HK-2 (cell line): ENCODE data around the gene SYAP1.
"Not testable (repeated sequence)": the region's sequence is repeated elsewhere in the genome, so short reads cannot be mapped to it uniquely, and the experiment has no call there.

Experiments
- DNase-seq: peaks from one replicate; pipeline ENCODE4 v3.0.0-alpha.2; 2018; ENCODE audit not compliant: unreplicated experiment

The SYAP1 gene

DNA sequence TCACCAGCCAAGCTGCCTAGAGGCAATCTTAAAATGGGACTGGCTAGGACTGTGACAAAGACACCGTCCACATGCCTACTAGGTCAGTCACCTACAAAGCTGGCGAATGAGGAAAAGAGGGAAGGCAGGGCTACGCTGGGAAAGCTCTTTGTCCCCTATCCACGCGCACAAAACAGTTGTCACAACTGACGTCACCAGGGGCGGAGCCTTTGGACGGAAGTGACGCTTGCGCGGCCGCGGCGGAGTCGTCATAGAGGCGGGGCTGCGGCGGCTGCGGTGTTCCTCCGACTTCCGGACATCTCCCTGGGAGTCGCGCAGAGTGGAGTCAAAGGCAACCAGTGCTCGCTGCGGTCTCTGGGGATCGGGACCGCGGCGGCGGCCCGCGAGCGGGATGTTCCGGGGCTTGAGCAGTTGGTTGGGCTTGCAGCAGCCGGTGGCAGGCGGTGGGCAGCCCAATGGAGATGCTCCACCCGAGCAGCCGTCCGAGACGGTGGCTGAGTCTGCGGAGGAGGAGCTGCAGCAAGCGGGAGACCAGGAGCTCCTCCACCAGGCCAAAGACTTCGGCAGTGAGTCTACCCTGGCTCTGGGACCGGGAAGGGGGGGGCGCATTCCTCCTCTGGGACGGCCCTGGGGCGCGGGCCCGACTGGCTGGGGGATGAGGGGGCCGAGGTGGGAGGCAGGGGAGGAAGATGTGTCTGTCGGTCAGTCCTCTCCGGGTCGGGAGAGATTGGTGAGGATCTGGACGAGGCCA lies at the start of gene SYAP1:
Gene SYAP1 (plus strand): TSS at position 279 of the 751 bp plus-strand sequence. CDS start 113 bp downstream, at position 392.
- DNase-seq = peak; percentile 93

DNA sequence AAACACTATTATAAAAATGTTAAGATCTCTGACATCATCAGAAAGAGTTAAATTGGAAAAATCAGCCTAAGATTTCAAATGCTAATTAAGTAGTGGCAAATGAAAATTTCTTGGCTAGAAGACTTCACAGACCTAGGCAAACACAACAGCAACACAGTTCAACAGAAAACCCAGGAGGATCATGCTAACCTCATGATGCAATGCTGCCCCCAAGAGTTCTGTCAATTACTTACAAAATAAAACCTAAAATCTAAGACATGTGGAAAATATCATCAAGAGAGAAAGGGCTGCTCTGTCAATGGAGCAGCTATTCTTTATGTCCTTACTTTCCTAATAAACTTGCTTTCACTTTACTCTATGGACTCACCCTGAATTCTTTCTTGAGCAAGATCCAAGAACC lies 48.4 kb upstream of the SYAP1 start:
- no peak for DNase-seq

- DNase-seq = no peak
Measured at GRCh38 chrX:16678689-16679088, 40.7 kb upstream of the SYAP1 start.

- DNase-seq = no peak
Measured at GRCh38 chrX:16683007-16683664, 36.3 kb upstream of the SYAP1 start.

- DNase-seq = no peak
Measured at GRCh38 chrX:16687514-16687913, 31.9 kb upstream of the SYAP1 start.

DNA sequence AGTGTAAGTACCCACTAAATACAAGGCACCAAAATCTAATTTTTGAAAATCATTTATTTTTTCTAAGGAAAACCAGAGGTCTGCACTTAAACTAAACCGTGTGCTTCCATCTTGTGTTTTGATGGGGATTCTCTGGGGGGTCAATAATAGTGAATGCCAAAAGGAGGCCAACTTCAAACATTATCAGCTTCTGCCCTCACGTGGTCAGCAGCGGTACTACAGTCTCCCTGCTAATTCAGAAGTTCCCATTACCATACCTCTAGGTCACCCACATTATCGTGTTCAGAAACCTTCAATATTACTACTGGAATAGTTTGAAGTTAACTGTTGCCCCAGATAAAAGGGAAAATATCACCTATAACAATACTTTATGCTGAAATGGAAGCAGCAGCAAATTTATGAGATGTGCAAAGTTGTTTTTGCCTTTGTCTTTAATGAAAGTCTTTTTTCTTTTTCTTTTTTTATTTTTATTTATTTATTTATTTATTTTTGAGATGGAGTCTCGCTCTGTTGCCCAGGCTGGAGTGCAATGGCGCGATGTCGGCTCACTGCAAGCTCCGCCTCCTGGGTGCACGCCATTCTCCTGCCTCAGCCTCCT lies 24.2 kb upstream of the SYAP1 start:
- DNase-seq = peak; percentile 47

- no peak for DNase-seq
Measured at GRCh38 chrX:16696956-16697355, 22.5 kb upstream of the SYAP1 start.

DNA sequence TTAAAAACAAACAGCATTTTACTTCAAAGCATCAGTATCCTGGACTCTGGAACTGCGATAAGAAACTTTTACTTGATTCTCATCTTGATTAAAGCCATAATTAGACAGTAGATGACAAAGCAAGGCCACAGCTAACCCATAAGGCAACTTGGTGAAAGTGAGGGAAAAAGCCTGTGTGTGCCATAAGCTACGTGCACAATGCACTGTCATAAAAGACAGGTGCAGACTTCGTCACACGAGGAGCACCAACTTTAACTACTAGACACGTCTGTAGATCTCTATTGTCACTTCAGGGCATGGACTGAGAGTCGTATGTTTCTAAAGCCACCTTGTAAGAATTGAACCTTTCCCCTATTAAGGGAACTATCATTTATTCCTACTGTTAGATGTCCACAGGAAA lies 20.0 kb upstream of the SYAP1 start:
- DNase-seq = no peak

DNA sequence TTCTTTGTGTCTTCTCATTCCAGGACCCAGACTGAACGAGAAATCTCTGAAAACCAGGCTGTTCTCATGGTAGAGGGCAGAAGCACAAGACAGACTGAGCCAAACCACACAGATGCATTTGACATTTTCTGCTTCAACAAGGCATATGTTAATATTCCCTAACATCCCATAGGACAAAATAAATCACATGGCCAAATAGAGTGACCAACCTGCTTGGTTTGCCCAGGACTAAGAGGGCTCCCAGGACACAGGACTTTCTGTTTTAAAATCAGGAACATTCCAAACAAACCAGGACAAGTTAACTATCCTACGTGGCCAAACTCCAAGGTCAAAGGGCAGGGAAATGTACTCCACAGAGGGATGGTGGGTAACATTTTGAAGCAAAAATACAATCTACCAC lies 18.7 kb upstream of the SYAP1 start:
- DNase-seq = no peak

GRCh38 chrX:16702700-16703599 lies 16.5 kb upstream of the SYAP1 start:
- no peak for DNase-seq

DNA sequence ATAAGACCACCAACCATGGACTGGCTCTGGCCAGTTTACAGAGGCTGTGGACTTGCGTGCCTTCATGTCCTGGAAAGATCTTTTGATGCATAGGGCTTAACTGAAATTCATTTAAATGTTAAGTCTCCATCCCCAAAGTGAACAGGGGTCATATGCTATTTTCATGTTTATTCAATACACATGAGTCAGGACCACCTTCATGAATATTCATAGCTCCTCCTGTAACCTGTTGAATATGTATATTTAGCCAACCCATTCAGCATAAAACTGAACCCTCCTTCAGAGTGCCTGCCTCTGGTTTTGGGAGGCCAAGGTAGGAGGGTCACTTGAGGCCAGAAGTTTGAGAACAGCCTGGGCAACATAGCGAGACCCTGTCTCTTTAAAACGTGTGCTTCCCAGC lies 14.0 kb upstream of the SYAP1 start:
- no peak for DNase-seq

DNA sequence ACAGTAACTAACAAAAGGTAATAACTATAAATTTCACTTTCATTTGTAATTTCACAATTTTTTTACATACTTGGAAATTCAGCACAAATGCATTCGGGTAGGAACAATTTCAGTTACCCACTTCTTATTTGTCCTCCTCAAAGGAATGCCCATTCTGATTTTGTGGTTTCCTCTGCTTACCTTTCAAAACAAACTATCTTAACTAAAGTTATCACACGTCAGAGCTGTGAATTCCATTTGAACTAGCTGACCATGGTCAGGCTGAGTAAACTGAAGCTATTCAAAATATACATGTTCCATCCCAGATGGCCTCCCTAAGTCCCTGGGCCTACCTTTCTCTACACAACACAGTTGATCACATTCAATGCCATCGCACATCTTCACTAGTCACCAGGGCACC lies 11.4 kb upstream of the SYAP1 start:
- no peak for DNase-seq

- no peak for DNase-seq
Measured at GRCh38 chrX:16711219-16711811, 8.1 kb upstream of the SYAP1 start.

DNA sequence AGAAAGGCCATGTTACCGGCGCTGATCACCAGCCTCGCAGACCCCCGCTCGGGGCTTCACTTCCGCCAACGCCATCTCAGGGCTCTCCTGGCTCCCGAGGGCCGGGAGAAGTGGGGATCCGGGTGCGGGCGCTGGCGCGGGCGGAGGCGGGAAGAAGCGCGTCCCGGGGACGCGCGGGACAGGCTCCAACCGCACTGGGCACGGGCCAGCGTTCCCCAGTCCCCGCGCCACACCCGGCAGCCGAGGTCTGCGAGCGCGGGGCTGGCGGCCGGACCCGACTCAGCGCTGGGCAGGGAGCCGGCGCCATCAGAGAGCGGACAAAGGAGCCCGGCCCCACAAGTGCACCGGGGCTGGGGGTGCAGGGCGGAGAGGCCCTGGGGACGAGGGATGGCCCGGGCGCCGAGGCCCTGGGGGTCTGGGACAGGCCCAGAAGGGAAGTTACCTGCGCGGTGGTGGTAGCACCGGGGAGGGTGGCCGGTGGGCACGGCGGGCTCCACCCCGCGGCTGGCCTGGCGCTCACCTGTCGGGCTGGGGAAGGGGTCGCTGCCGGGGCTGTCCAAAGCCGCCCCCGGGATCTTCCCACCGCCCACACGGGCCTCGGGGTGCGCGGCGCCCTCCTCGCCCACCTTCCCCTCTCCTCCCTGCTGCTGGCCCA lies 7.4 kb upstream of the SYAP1 start:
- DNase-seq = peak; percentile 17

- DNase-seq = peak; percentile 71
Measured at GRCh38 chrX:16712548-16713155, 6.8 kb upstream of the SYAP1 start, which contains the start of gene CTPS2. CTPS2 (minus strand) TSS chrX:16712669; CDS start chrX:16702902, 9,767 bp downstream.

DNA sequence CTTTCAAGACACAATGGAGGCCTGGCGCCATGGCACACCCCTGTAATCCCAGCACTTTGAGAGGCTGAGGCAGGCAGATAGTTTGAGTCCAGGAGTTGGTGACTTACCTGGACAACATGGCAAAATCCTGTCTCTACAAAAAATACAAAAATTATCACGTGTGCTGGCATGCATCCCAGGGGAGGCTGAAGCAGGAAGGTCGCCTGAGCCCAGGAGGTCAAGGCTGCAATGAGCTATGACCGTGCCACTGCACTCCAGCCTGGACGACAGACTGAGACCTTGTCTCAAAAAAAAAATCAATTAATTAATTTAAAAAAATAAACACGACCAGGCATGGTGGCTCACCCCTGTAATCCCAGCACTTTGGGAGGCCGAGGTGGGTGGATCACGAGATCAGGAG lies 4.9 kb upstream of the SYAP1 start:
- no peak for DNase-seq

DNA sequence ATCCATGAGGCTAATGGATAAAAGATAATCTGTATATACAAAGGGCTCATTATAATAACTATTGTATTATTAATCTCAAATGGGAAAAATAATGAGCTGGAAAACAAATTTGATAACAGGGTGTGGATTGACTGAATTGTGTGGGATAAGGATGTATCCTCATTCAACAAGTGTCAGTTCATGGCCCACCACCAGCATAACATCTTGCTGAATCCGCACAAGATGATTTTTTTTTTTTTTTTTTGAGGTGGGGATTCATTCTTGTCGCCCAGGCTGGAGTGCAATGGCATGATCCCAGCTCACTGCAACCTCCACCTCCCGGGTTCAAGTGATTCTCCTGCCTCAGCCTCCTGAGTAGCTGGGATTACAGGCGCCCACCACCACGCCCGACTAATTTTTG lies 3.8 kb upstream of the SYAP1 start:
- DNase-seq = not testable (repeated sequence)

- DNase-seq = not testable (repeated sequence)
Measured at GRCh38 chrX:16716451-16716850, 3.0 kb upstream of the SYAP1 start.

DNA sequence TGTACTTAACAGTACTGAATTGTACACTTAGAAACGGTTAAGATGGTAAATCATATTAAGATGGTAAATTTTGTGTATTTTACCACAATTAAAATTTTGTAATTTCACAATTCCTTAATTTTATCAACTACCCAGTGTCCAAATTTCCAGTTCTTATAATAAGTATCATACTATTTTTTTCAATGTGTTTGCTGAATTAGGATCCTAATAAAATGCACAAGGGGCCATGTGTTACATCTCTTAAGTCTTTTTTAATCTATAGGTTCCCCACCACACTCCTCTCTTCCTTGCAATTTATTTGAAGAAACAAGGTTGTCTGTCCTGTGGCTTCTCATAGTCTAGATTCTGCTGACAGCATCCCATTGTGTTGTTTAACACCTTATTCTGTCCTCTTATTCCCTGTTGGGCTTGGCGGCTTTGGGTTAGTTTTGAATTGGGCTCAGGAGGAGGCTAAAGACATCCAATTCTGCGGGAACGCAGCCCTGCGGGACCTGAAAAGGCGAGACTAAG lies 533 bp upstream of the SYAP1 start:
- DNase-seq = no peak

DNA sequence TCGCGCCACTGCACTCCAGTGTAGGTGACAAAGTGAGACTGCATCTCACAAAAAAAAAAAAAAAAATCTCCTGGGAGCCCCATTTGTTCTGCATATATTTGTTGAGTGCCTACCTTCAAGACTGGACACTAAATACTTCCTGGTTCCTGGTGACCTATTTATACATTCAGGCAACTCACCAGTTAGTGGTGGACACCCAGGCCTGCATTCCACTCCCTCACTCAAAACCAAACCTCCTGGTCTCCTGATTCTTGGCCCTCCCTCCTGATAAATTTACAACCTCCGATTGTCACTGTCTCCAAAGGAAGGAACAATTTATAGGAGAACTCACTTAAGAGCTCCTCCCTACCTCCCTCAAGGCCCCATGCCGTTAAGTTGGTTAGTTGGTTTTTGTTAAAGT lies 3.1 kb downstream of the SYAP1 start:
- no peak for DNase-seq
